Thyroid gland (tissue), 4 donors: ENCODE data around the gene ARRDC2. TPM values are rescaled to one million over a fixed set of nuclear protein-coding genes. Genes with fewer than 3 reads are reported as not detected.
"Not testable (repeated sequence)": the region's sequence is repeated elsewhere in the genome, so short reads cannot be mapped to it uniquely, and the experiment has no call there.

Source experiments
- DNase-seq, 2 donors: peaks; one replicate each; pipeline ENCODE4 v3.0.0-alpha.2; 2019
- H3K27ac ChIP-seq, 3 donors: fragments of 200-600 bp; sonication (generic); 1 replicate in 2 of 3; 2 replicates in 1 of 3; pipeline ENCODE4 v1.5.1; 2016 to 2019; ENCODE audit warnings: mild to moderate bottlenecking in 1 of 3, moderate library complexity in 1 of 3
- H3K27me3 ChIP-seq: fragments of 200-600 bp; sonication (generic); one replicate; pipeline ENCODE4 v1.5.1; 2019
- H3K36me3 ChIP-seq, 2 donors: fragments of 200-600 bp; sonication (generic); one replicate each; pipeline ENCODE4 v1.5.1; 2016 to 2019
- H3K4me1 ChIP-seq, 2 donors: fragments of 200-600 bp; sonication (generic); one replicate each; pipeline ENCODE4 v1.5.1; 2017 to 2019
- H3K4me3 ChIP-seq, 3 donors: fragments of 200-600 bp; sonication (generic); replicated peaks in 1 of 3; 1 replicate in 2 of 3; 2 replicates in 1 of 3; pipeline ENCODE4 v1.5.1; 2016; ENCODE audit warnings: mild to moderate bottlenecking in 1 of 3
- H3K9me3 ChIP-seq: fragments of 200-600 bp; sonication (generic); one replicate; pipeline ENCODE4 v1.5.1; 2017
- CTCF ChIP-seq, 6 experiments: fragments of 200-600 bp in 3 of 6; fragments of 450-650 bp in 3 of 6; sonication (generic) in 3 of 6; IDR thresholded peaks; one replicate each; pipeline ENCODE4 v1.5.1; 2016 to 2019; ENCODE audit warnings: antibody characterized with exemption in 6 of 6, mild to moderate bottlenecking in 2 of 6, inconsistent platforms in 1 of 6, moderate library complexity in 1 of 6
- POLR2A ChIP-seq, 2 donors: fragments of 450-650 bp; IDR thresholded peaks; one replicate each; pipeline ENCODE4 v1.6.1; 2017; ENCODE audit warnings: antibody characterized with exemption in 2 of 2, mild to moderate bottlenecking in 2 of 2, moderate library complexity in 1 of 2
- whole genome bisulfite sequencing, 2 donors: methylation state at CpG; one replicate each; pipeline ENCODE4 v1.1.5; 2017; 5-methylcytosine and 5-hydroxymethylcytosine counted together
- intact Hi-C: fragments of 100-400 bp; cut with DNase I; formaldehyde crosslinking; loops from one replicate; pipeline ENCODE4 v1.15.1; 2023
- total RNA-seq, 4 donors: library from RNA; depleted of rRNA; stranded (reverse); fragments of >200 nt; gene quantifications; one replicate each; pipeline ENCODE4 v1.2.3, GENCODE V29; 2016

Gene ARRDC2
- total RNA-seq, 4 donors from 2014 or later, result 51.1 to 120 (median 82.8) TPM

GRCh38 chr19:17977488-17977887 lies 30.5 kb upstream of the ARRDC2 start:
- no peak overlapping the region for H3K27ac ChIP-seq
- TF ChIP-seq CTCF (IDR thresholded peaks at IDR 0.05) (no peak), POLR2A (IDR thresholded peaks at IDR 0.05) (no peak)
- no peak overlapping the region for H3K4me3 ChIP-seq
- H3K36me3 ChIP-seq, result no peaks in the 10 kb centered on the region
- H3K9me3 ChIP-seq, result no peaks in the 10 kb centered on the region
- no peaks in the 10 kb centered on the region for H3K4me1 ChIP-seq
- WGBS, 2 donors, result 82% methylated on average over 7 of the region's 7 CpGs
- DNase-seq, result no peak
- intact Hi-C loops, result no loop called here
- H3K27me3 ChIP-seq, result no peaks in the 10 kb centered on the region

DNA sequence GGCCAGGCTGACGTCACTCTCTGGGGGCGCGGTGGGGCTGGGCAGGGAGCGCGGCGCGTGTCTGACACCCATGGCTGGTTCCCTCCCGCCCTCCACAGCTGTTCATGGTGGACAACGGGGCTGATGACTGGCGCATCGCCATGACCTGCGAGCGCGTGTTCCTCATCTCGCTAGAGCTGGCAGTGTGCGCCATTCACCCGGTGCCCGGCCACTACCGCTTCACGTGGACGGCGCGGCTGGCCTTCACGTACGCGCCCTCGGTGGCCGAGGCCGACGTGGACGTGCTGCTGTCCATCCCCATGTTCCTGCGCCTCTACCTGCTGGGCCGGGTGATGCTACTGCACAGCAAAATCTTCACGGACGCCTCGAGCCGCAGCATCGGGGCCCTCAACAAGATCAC lies 26.4 kb upstream of the ARRDC2 start:
- Histone ChIP-seq H3K36me3 (no peaks in the 10 kb centered on the region), H3K4me1 (no peaks in the 10 kb centered on the region), H3K27me3 (no peaks in the 10 kb centered on the region), H3K4me3 (no peak overlapping the region), H3K9me3 (no peaks in the 10 kb centered on the region), H3K27ac (no peak overlapping the region)
- TF ChIP-seq POLR2A (IDR thresholded peaks at IDR 0.05) (no peak), CTCF (IDR thresholded peaks at IDR 0.05) (no peak)
- 94 to 96% methylated on average over 27 to 38 of the region's 38 CpGs for WGBS, 2 donors
- intact Hi-C loops, result loop anchor here (10.0 kb wide), 1 partner anchor 397 kb away; no protein-coding TSS in a partner anchor
- no peak for DNase-seq

GRCh38 chr19:17982430-17982829 lies 25.5 kb upstream of the ARRDC2 start:
- 57 to 80% methylated on average over 9 to 19 of the region's 22 CpGs for WGBS, 2 donors
- Histone ChIP-seq H3K27me3 (no peaks in the 10 kb centered on the region), H3K9me3 (no peaks in the 10 kb centered on the region), H3K4me3 (no peak overlapping the region), H3K27ac (no peak overlapping the region), H3K36me3 (no peaks in the 10 kb centered on the region), H3K4me1 (no peaks in the 10 kb centered on the region)
- no peak for DNase-seq
- intact Hi-C loops, result loop anchor here (10.0 kb wide), 1 partner anchor 398 kb away; no protein-coding TSS in a partner anchor
- TF ChIP-seq POLR2A (IDR thresholded peaks at IDR 0.05) (no peak), CTCF (IDR thresholded peaks at IDR 0.05) (no peak)

- H3K4me3 ChIP-seq, result no peak overlapping the region
- TF ChIP-seq POLR2A (IDR thresholded peaks at IDR 0.05) (no peak), CTCF (IDR thresholded peaks at IDR 0.05) (no peak)
- H3K4me1 ChIP-seq, result no peaks in the 10 kb centered on the region
- intact Hi-C loops, result loop anchor here (10.0 kb wide), 1 partner anchor 400 kb away; no protein-coding TSS in a partner anchor
- no peak overlapping the region for H3K27ac ChIP-seq
- H3K9me3 ChIP-seq, result no peaks in the 10 kb centered on the region
- no peaks in the 10 kb centered on the region for H3K27me3 ChIP-seq
- 66 to 80% methylated on average over 13 to 17 of the region's 17 CpGs for WGBS, 2 donors
- no peak for DNase-seq
- H3K36me3 ChIP-seq, result no peaks in the 10 kb centered on the region
Measured at GRCh38 chr19:17985037-17985818, 22.7 kb upstream of the ARRDC2 start.

DNA sequence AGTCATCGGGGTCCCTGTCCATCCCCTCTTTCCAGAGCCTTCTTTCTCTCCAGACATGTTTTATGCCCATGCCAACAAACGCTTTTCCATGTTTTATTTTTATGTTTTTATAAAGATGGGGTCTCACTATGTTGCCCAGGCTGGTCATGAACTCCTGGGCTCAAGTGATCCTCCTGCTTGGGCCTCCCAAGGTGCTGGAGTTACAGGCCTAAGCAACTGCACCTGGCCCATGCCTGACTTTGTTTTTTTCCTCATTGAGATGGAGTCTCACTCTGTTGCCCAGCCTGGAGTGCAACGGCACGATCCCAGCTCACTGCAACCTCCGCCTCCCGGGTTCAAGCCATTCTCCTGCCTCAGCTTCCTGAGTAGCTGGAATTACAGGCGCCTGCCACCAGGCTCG lies 21.4 kb upstream of the ARRDC2 start:
- intact Hi-C loops, result loop anchor here (10.0 kb wide), 1 partner anchor 402 kb away; no protein-coding TSS in a partner anchor
- not testable (repeated sequence) for H3K36me3 ChIP-seq, H3K4me3 ChIP-seq, H3K9me3 ChIP-seq, DNase-seq, H3K27ac ChIP-seq, H3K27me3 ChIP-seq, H3K4me1 ChIP-seq
- 86 to 90% methylated on average over 8 of the region's 8 CpGs for WGBS, 2 donors
